ENCODE results near the gene CPNE8. TPM values are rescaled to one million over a fixed set of nuclear protein-coding genes. Genes with fewer than 3 reads are reported as not detected.

CPNE8 gene
- polyA plus RNA-seq, 2 of the 4 experiments (the other 2 are of a cell fraction): 8.0 to 30.1 TPM

DNA sequence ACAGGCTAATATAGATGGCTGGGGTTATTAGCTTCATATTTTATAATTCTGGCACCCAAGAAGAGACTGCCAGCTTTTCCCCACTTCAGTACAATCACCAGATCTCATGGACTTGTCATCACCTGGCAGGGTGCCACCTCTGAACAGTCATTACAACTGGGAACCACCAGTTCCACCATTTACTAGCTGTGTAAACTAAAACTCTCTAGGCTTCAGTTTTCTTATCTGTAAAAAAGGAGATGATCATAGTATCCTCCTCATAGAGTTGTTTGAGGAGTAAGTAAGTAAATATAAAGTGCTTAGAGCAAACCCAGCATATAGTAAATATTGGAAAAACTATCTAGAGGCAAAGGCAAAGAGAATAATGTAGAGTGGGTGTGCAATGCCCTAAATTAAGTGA, 19.3 kb downstream of the CPNE8 start:
- Histone ChIP-seq H3K4me1 (peaks cover 32% of the 10 kb centered on the region), H3K4me3 (no peak overlapping the region), H3K4me2 (peak overlapping the region; percentile 15; the same call in 2 of the 3 replicates), H3K27ac (no peak overlapping the region), H3K9me3 (no peaks in the 10 kb centered on the region)
- ChIA-PET POLR2A (interaction anchor here (1.1 kb wide), 1 partner anchor 19 kb away, joined by 3 read pairs; the partner anchor contains the start of gene CPNE8), CTCF (interaction anchor here (1.0 to 3.3 kb wide), 2 partner anchors 20 to 387 kb away, joined by 4 to 15 read pairs; partner anchors contain the start of gene CPNE8)
- ATAC-seq (peak; percentile 72 to 76; a peak in 5 of 6 replicates), DNase-seq (ENCODE audit: low read depth in 1 of 2, low spot score in 1 of 2) (peak in 1 of 2 experiments; percentile 76), FAIRE-seq (no peak)
- TF ChIP-seq GATA3 (IDR thresholded peaks at IDR 0.05; ENCODE audit: borderline replicate concordance) (peak; percentile 46), HES2 (IDR thresholded peaks at IDR 0.05) (no peak)

DNA sequence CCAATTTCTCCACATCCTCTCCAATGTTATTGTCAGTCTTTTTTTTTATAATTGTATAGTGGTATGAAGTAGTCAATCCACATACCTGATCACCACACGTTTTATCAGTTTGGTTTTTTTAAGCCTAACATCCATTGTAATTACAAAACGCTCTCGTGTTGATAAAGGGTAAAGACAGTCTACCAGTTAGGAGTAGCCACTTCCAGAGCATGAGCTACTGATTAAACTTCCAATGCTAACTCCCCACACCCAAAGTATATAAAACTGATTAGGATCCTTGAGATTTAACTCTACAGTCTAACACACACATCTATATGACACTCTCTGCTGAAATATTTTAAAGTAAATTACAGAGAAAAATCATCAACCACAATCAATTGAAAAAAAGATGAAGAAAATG, 20.7 kb downstream of the CPNE8 start:
- no peak overlapping the region for H3K4me3 ChIP-seq
- no peak overlapping the region for H3K27ac ChIP-seq
- peaks cover 29% of the 10 kb centered on the region for H3K4me1 ChIP-seq
- H3K9me3 ChIP-seq: no peaks in the 10 kb centered on the region
- DNase-seq (ENCODE audit: low read depth in 1 of 2, low spot score in 1 of 2) (no peak), ATAC-seq (no peak), FAIRE-seq (no peak)
- CTCF ChIA-PET: interaction anchor here (0.5 kb wide), 1 partner anchor 43 kb away, joined by 3 read pairs; no protein-coding TSS in a partner anchor
- 84% methylated on average over 3 of the region's 3 CpGs for WGBS (ENCODE audit: missing lambda C conversion rate)
- no peak for TF ChIP-seq ZFP36 (IDR thresholded peaks at IDR 0.05; ENCODE audit: borderline replicate concordance, partially characterized antibody)
- TF ChIP-seq HEYL (CRISPR knock-in tag; IDR thresholded peaks at IDR 0.05): no peak
- TF ChIP-seq RFX5 (IDR thresholded peaks at IDR 0.05): no peak
- no peak for TF ChIP-seq HDAC2 (IDR thresholded peaks at IDR 0.05)
- no peak for TF ChIP-seq SMC3 (IDR thresholded peaks at IDR 0.05)
- TF ChIP-seq EHF (CRISPR knock-in tag; IDR thresholded peaks at IDR 0.05): no peak
- no peak for TF ChIP-seq POLR2AphosphoS2 (conservative IDR thresholded peaks at IDR 0.05; ENCODE audit: low read length)
- TF ChIP-seq POLR2A (IDR thresholded peaks at IDR 0.05; ENCODE audit: low read length): no peak
- no peak for TF ChIP-seq JUNB (IDR thresholded peaks at IDR 0.05)
- TF ChIP-seq CEBPB (IDR thresholded peaks at IDR 0.05): no peak
- TF ChIP-seq HOXA7 (CRISPR knock-in tag; IDR thresholded peaks at IDR 0.05): no peak
- TF ChIP-seq RNF2 (IDR thresholded peaks at IDR 0.05; ENCODE audit: borderline replicate concordance, low read depth): no peak
- TF ChIP-seq RARB (CRISPR knock-in tag; IDR thresholded peaks at IDR 0.05): no peak
- POLR2A ChIA-PET: no interaction called here
- no peak overlapping the region for H3K4me2 ChIP-seq

DNA sequence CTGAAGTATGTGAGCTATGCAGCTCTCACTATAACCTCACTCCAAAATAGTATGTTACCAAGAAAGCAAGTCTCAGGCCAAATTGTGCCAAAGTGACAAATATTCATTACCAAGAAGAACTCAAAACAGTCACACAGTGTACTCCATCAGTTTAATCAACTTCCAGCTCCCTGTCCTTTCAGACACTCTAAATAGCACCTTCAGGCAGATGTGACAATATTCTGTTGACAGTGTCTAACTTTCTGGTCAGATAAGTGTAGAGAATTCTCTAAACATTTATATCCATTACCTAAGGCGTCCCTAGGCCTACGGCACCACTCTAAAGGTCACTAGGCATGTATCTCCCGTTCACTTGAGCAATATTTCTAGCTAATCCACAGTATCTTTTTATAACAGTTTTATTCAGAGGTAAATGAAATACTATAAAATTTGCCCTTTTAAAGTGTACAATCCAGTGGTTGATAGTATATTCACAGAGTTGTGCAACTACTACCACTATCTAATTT, 21.7 kb downstream of the CPNE8 start:
- ChIA-PET POLR2A (no interaction called here), CTCF (no interaction called here)
- Histone ChIP-seq H3K9me3 (no peaks in the 10 kb centered on the region), H3K4me3 (no peak overlapping the region), H3K4me2 (no peak overlapping the region), H3K27ac (no peak overlapping the region), H3K4me1 (peaks cover 26% of the 10 kb centered on the region)
- no peak for TF ChIP-seq FOSL2 (IDR thresholded peaks at IDR 0.05)
- no peak for TF ChIP-seq FOSL2 (CRISPR knock-in tag; IDR thresholded peaks at IDR 0.05)
- TF ChIP-seq NFE2L2 (conservative IDR thresholded peaks at IDR 0.05; ENCODE audit: low read length): no peak
- no peak for TF ChIP-seq CBX2 (IDR thresholded peaks at IDR 0.05; ENCODE audit: borderline replicate concordance, low read depth)
- no peak for TF ChIP-seq CHD4 (IDR thresholded peaks at IDR 0.05; ENCODE audit: borderline replicate concordance)
- no peak for TF ChIP-seq HOXB13 (CRISPR knock-in tag; IDR thresholded peaks at IDR 0.05; ENCODE audit: low read depth)
- TF ChIP-seq SREBF2 (IDR thresholded peaks at IDR 0.05): no peak
- no peak for TF ChIP-seq CHD2 (IDR thresholded peaks at IDR 0.05; ENCODE audit: low read length, partially characterized antibody)
- TF ChIP-seq POLR2A (IDR thresholded peaks at IDR 0.05; ENCODE audit: low read length): no peak
- TF ChIP-seq ESRRA (IDR thresholded peaks at IDR 0.05; ENCODE audit: borderline replicate concordance, low read length): no peak
- no peak for TF ChIP-seq BCL3 (IDR thresholded peaks at IDR 0.05)
- TF ChIP-seq PHF8 (IDR thresholded peaks at IDR 0.05; ENCODE audit: borderline replicate concordance, low read depth): no peak
- TF ChIP-seq, protein P1, sequence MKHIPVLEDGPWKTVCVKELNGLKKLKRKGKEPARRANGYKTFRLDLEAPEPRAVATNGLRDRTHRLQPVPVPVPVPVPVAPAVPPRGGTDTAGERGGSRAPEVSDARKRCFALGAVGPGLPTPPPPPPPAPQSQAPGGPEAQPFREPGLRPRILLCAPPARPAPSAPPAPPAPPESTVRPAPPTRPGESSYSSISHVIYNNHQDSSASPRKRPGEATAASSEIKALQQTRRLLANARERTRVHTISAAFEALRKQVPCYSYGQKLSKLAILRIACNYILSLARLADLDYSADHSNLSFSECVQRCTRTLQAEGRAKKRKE (CRISPR knock-in tag; IDR thresholded peaks at IDR 0.05; ENCODE audit: low read depth): no peak
- TF ChIP-seq KDM1A (IDR thresholded peaks at IDR 0.05; ENCODE audit: low read depth): no peak
- TF ChIP-seq HEYL (CRISPR knock-in tag; IDR thresholded peaks at IDR 0.05): no peak
- no peak for TF ChIP-seq CEBPB (IDR thresholded peaks at IDR 0.05)
- TF ChIP-seq NR3C1 (IDR thresholded peaks at IDR 0.05): no peak
- no peak for TF ChIP-seq EHF (CRISPR knock-in tag; IDR thresholded peaks at IDR 0.05)
- no peak for TF ChIP-seq MAFK (IDR thresholded peaks at IDR 0.05; ENCODE audit: partially characterized antibody)
- FAIRE-seq: no peak
- no peak for DNase-seq (ENCODE audit: low read depth in 1 of 2, low spot score in 1 of 2)
- 95% methylated on average over 3 of the region's 3 CpGs for WGBS (ENCODE audit: missing lambda C conversion rate)
- ATAC-seq: no peak
